Lung (tissue), 12 donors: ENCODE measurements around the gene STT3A. TPM values are rescaled to one million over a fixed set of nuclear protein-coding genes. Genes with fewer than 3 reads are reported as not detected.

ENCODE experiments used
- ATAC-seq: fragments of 200-7000 bp; cut with Tn5 transposase; one replicate; pipeline ENCODE4 v1.9.1; 2020; ENCODE audit warnings: moderate number of reproducible peaks; ENCODE audit not compliant: insufficient read depth, low FRiP score
- DNase-seq, 3 donors: peaks; one replicate each; pipeline ENCODE4 v3.0.0-alpha.2; 2013 to 2017
- H3K27ac ChIP-seq, 2 donors: one replicate each; pipeline ENCODE4 v1.5.1; 2013; ENCODE audit warnings: mild to moderate bottlenecking in 2 of 2, moderate library complexity in 2 of 2, control low read depth in 1 of 2, inconsistent platforms in 1 of 2, low read depth in 1 of 2, low read length in 1 of 2
- H3K27me3 ChIP-seq, 3 donors: one replicate each; pipeline ENCODE4 v1.5.1; 2013; ENCODE audit warnings: low read length in 2 of 3; ENCODE audit not compliant: control insufficient read depth in 3 of 3, insufficient read depth in 3 of 3
- H3K36me3 ChIP-seq, 4 donors: one replicate each; pipeline ENCODE4 v1.5.1; 2013; ENCODE audit warnings: low read length in 4 of 4, mild to moderate bottlenecking in 1 of 4, moderate library complexity in 1 of 4; ENCODE audit not compliant: control insufficient read depth in 4 of 4, insufficient read depth in 4 of 4
- H3K4me1 ChIP-seq, 5 donors: one replicate each; pipeline ENCODE4 v1.5.1; 2013; ENCODE audit warnings: low read length in 5 of 5, mild to moderate bottlenecking in 2 of 5, moderate library complexity in 1 of 5; ENCODE audit not compliant: control insufficient read depth in 5 of 5, insufficient read depth in 5 of 5
- H3K4me3 ChIP-seq: one replicate; pipeline ENCODE4 v1.5.1; 2013; ENCODE audit warnings: mild to moderate bottlenecking, control low read depth, moderate library complexity
- H3K9ac ChIP-seq, 2 donors: one replicate each; pipeline ENCODE4 v1.5.1; 2013; ENCODE audit warnings: low read length in 2 of 2, control low read depth in 1 of 2; ENCODE audit not compliant: insufficient read depth in 1 of 2
- H3K9me3 ChIP-seq, 4 donors: one replicate each; pipeline ENCODE4 v1.5.1; 2013; ENCODE audit warnings: low read length in 3 of 4, mild to moderate bottlenecking in 1 of 4, moderate library complexity in 1 of 4; ENCODE audit not compliant: control insufficient read depth in 4 of 4, insufficient read depth in 3 of 4
- WGBS, 2 donors: extraction: QIAGEN DNeasy Blood & Tissue Kit; methylation state at CpG; one replicate each; pipeline ENCODE4 v1.1.7; 2013; 5-methylcytosine and 5-hydroxymethylcytosine counted together
- polyA plus RNA-seq, 2 donors: library from polyadenylated mRNA; stranded (reverse); fragments of 200-250 nt; gene quantifications; one replicate each; pipeline ENCODE4 v1.2.1, GENCODE V29; 2013
- total RNA-seq, 2 donors: library from RNA; depleted of rRNA in 1 of 2; stranded (reverse); fragments of >200 nt in 1 of 2; gene quantifications; one replicate each; pipeline ENCODE4 v1.2.1, GENCODE V29; 2014 to 2021
- TF ChIP-seq, protein P1 (sequence below): IDR thresholded peaks from 2 replicates; pipeline ENCODE4 v1.5.1; 2012; ENCODE audit warnings: mild to moderate bottlenecking; ENCODE audit errors: control extremely low read depth, extremely low read depth
- donor health status: control.
- donor health status: control.
- donor health status: Bipolar disorder and iron deficiency.
- donor health status: healthy.
- donor health status: DM: yes; HTN: yes; CAD: no.

STT3A gene
- total and polyA plus RNA-seq, 4 donors: 49.6 to 136 (median 101) TPM

DNA sequence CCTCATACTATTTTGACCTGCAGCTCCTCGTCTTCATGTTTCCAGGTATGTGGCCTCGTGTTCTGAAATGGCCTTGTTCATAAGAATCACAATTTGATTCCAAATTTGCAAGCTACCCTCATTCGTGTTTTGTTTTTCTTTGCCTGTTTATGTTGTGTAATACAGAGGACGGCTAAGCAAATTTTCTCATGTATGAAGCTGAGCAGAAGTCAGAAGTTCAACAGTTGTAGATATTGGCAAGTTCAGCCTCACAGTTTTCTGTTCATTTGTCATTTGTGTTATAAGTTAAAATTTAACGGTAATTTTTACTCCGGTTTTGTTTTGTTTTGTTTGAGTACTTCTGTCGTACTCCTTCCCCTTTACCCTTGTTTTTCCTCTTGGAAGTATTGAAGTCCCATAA, 16.9 kb downstream of the STT3A start:
- no peak for ATAC-seq
- WGBS, 2 donors: 87 to 90% methylated on average over 7 of the region's 7 CpGs
- no peaks in the 10 kb centered on the region for H3K27me3 ChIP-seq
- H3K4me3 ChIP-seq: no peak overlapping the region
- no peak for DNase-seq
- no peaks in the 10 kb centered on the region for H3K4me1 ChIP-seq
- H3K36me3 ChIP-seq: peaks cover 41 to 71% (median 57%) of the 10 kb centered on the region in 4 donors
- TF ChIP-seq, protein P1, sequence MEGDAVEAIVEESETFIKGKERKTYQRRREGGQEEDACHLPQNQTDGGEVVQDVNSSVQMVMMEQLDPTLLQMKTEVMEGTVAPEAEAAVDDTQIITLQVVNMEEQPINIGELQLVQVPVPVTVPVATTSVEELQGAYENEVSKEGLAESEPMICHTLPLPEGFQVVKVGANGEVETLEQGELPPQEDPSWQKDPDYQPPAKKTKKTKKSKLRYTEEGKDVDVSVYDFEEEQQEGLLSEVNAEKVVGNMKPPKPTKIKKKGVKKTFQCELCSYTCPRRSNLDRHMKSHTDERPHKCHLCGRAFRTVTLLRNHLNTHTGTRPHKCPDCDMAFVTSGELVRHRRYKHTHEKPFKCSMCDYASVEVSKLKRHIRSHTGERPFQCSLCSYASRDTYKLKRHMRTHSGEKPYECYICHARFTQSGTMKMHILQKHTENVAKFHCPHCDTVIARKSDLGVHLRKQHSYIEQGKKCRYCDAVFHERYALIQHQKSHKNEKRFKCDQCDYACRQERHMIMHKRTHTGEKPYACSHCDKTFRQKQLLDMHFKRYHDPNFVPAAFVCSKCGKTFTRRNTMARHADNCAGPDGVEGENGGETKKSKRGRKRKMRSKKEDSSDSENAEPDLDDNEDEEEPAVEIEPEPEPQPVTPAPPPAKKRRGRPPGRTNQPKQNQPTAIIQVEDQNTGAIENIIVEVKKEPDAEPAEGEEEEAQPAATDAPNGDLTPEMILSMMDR: no peak
- H3K9me3 ChIP-seq: no peaks in the 10 kb centered on the region
- H3K9ac ChIP-seq: no peak overlapping the region
- H3K27ac ChIP-seq: no peak overlapping the region

DNA sequence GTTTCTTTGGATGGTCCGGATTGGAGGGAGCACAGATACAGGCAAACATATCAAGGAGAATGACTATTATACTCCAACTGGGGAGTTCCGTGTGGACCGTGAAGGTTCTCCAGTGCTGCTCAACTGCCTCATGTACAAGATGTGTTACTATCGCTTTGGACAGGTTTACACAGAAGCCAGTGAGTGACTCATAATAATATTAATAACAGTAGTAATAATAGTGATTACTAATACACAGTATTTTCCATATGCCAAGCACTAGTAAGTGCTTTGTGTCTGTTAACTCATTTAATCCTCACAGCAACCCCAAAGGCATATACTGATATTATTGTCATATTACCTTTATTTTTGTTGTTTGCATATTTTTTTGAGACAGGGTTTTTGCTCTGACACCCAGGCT, 25.7 kb downstream of the STT3A start:
- 95 to 97% methylated on average over 4 of the region's 4 CpGs for WGBS, 2 donors
- Histone ChIP-seq H3K9ac (no peak overlapping the region), H3K27ac (no peak overlapping the region), H3K9me3 (no peaks in the 10 kb centered on the region), H3K4me1 (no peaks in the 10 kb centered on the region), H3K4me3 (no peak overlapping the region), H3K27me3 (no peaks in the 10 kb centered on the region), H3K36me3 (peaks cover 20 to 45% (median 33%) of the 10 kb centered on the region in 4 donors)
- TF ChIP-seq, protein P1: no peak
- DNase-seq: no peak
- ATAC-seq: no peak

DNA sequence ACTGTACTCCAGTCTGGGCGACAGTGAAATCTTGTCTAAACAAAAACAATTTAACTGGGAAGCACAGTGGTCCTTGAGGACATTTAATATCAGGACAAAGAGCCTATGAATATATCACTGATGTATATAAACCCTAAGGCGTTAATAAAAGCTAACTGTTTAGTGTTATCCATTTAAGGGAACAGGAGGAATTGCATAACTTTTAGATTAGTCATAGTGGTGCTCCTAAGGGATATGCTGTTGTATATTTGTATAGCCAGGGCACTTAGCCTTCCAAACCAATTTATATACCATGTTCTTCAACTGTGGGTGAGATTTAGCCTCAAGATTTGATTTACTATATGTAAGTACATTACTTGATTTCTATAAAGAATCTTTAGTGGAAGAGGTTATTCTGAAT, 29.3 kb downstream of the STT3A start:
- H3K36me3 ChIP-seq: peaks cover 10 to 31% (median 18%) of the 10 kb centered on the region in 4 donors
- no peak overlapping the region for H3K9ac ChIP-seq
- TF ChIP-seq, protein P1: no peak

DNA sequence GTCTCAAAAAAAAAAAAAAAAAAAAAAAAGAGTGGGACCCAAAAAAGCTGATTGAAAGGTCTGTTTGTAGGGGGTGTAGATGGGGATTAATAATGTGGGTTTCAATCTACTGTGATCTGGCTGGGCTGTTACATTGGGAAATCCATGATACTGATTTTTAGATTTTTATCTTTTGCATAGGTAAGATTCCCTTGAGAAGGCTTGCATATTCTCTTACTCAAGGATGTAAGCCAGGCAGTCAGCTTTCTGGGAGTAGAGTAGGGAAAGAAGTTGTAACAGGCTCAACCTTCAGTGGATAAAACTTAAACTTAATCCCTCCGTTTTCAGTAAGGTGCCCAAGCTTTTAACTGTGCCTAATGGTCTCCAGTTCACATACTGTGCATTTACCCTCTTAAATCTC, 30.4 kb downstream of the STT3A start:
- no peaks in the 10 kb centered on the region for H3K9me3 ChIP-seq
- TF ChIP-seq, protein P1: no peak
- DNase-seq (no peak), ATAC-seq (no peak)
- no peak overlapping the region for H3K4me3 ChIP-seq
- WGBS, 2 donors: 88 to 96% methylated on average over 1 of the region's 1 CpG
- no peak overlapping the region for H3K27ac ChIP-seq
- peaks cover 0 to 18% (median 3%) of the 10 kb centered on the region in 5 donors for H3K4me1 ChIP-seq
- no peak overlapping the region for H3K9ac ChIP-seq
- peaks cover 10 to 26% (median 14%) of the 10 kb centered on the region in 4 donors for H3K36me3 ChIP-seq
- H3K27me3 ChIP-seq: no peaks in the 10 kb centered on the region

More for the DNA sequence above, 29.3 kb downstream of the STT3A start:
- Histone ChIP-seq H3K27me3 (no peaks in the 10 kb centered on the region), H3K27ac (no peak overlapping the region), H3K9me3 (no peaks in the 10 kb centered on the region), H3K4me1 (peaks cover 0 to 14% (median 3%) of the 10 kb centered on the region in 5 donors), H3K4me3 (no peak overlapping the region)
- 78 to 81% methylated on average over 2 of the region's 2 CpGs for WGBS, 2 donors
- DNase-seq: no peak
- ATAC-seq: no peak
